B cell (primary cell): ENCODE measurements around the gene TEDC2. TPM values are rescaled to one million over a fixed set of nuclear protein-coding genes. Genes with fewer than 3 reads are reported as not detected.

ENCODE experiments used
- ATAC-seq: fragments of 200-7000 bp; cut with Tn5 transposase; one replicate; pipeline ENCODE4 v1.10.0; 2021; ENCODE audit warnings: low read depth, mild to moderate bottlenecking, moderate number of reproducible peaks, moderate library complexity
- CTCF ChIA-PET: fragments of 350-600 bp; sonication (Branson Sonifier 250); formaldehyde crosslinking; loops from one replicate; lab custom pipeline; 2021; ENCODE audit warnings: antibody characterized with exemption, inconsistent platforms; lab: Charles Lee
- POLR2A ChIA-PET: fragments of 350-600 bp; sonication (Branson Sonifier 250); formaldehyde crosslinking; loops from one replicate; lab custom pipeline; 2021; ENCODE audit warnings: antibody characterized with exemption; lab: Charles Lee
- DNase-seq: peaks from one replicate; pipeline ENCODE4 v3.0.0; 2013
- H2AFZ ChIP-seq: 2 replicates; pipeline ENCODE4 v1.6.1; 2012; ENCODE audit warnings: mild to moderate bottlenecking, low read depth, low read length; ENCODE audit not compliant: insufficient read depth, poor library complexity, severe bottlenecking
- H3K27ac ChIP-seq, 2 donors: 1 replicate in 1 of 2; 2 replicates in 1 of 2; pipeline ENCODE4 v1.5.1; 2012 to 2013; ENCODE audit warnings: low read length in 2 of 2, mild to moderate bottlenecking in 2 of 2, moderate library complexity in 1 of 2
- H3K27me3 ChIP-seq, 4 experiments: fragments of 200-600 bp in 1 of 4; sonication (generic) in 1 of 4; replicated peaks in 1 of 4; 1 replicate in 2 of 4; 2 replicates in 2 of 4; pipeline versions ENCODE4 v1.6.1 to v1.7.0; 2013 to 2016; ENCODE audit warnings: low read length in 3 of 4, mild to moderate bottlenecking in 2 of 4, mixed read lengths in 1 of 4, moderate library complexity in 1 of 4; ENCODE audit not compliant: insufficient read depth in 4 of 4, control insufficient read depth in 3 of 4; ENCODE audit errors: control extremely low read depth in 1 of 4
- H3K36me3 ChIP-seq, 2 experiments: replicated peaks in 1 of 2; 1 replicate in 1 of 2; 2 replicates in 1 of 2; pipeline versions ENCODE4 v1.6.1 to v1.7.1; 2013; ENCODE audit warnings: low read length in 1 of 2; ENCODE audit not compliant: insufficient read depth in 2 of 2, control insufficient read depth in 1 of 2; ENCODE audit errors: control extremely low read depth in 1 of 2, extremely low read depth in 1 of 2
- H3K4me1 ChIP-seq, 2 donors: fragments of 200-600 bp in 1 of 2; sonication (generic) in 1 of 2; 1 replicate in 1 of 2; 2 replicates in 1 of 2; pipeline versions ENCODE4 v1.5.1 to v1.6.1; 2013 to 2017; ENCODE audit warnings: low read length in 2 of 2; ENCODE audit not compliant: control insufficient read depth in 2 of 2, insufficient read depth in 2 of 2
- H3K4me2 ChIP-seq: replicated peaks from 2 replicates; pipeline ENCODE3; 2012; ENCODE audit warnings: mild to moderate bottlenecking, low read depth, low read length; ENCODE audit not compliant: poor library complexity, severe bottlenecking
- H3K4me3 ChIP-seq, 5 experiments: fragments of 200-600 bp in 1 of 5; sonication (generic) in 1 of 5; 1 replicate in 3 of 5; 2 replicates in 2 of 5; pipeline versions ENCODE4 v1.5.1 to v1.7.0; 2011 to 2016; ENCODE audit warnings: low read length in 4 of 5, mild to moderate bottlenecking in 4 of 5, low read depth in 2 of 5, control low read depth in 1 of 5, moderate library complexity in 1 of 5; ENCODE audit not compliant: insufficient read depth in 1 of 5; ENCODE audit errors: control extremely low read depth in 1 of 5, extremely low read depth in 1 of 5
- H3K79me2 ChIP-seq: fragments of 200-600 bp; sonication (generic); one replicate; pipeline ENCODE4 v1.6.0; 2016; ENCODE audit warnings: low read length; ENCODE audit not compliant: control insufficient read depth, insufficient read depth
- H3K9ac ChIP-seq: fragments of 200-600 bp; sonication (generic); 2 replicates; pipeline ENCODE4 v1.6.1; 2017; ENCODE audit warnings: mild to moderate bottlenecking, low read length, moderate library complexity
- H3K9me3 ChIP-seq, 3 donors: one replicate each; pipeline versions ENCODE4 v1.6.1 to v1.7.1; 2013; ENCODE audit warnings: low read length in 2 of 3; ENCODE audit not compliant: control insufficient read depth in 2 of 3, insufficient read depth in 1 of 3; ENCODE audit errors: control extremely low read depth in 1 of 3
- H4K20me1 ChIP-seq: 2 replicates; pipeline ENCODE4 v1.6.0; 2012; ENCODE audit warnings: mild to moderate bottlenecking, low read length; ENCODE audit not compliant: insufficient read depth, control insufficient read depth, poor library complexity, severe bottlenecking
- H3K27ac Mint-ChIP-seq: one replicate; pipeline ENCODE4 v1.8.0; 2021; ENCODE audit warnings: mixed read lengths
- H3K27me3 Mint-ChIP-seq: one replicate; pipeline ENCODE4 v1.8.0; 2021; ENCODE audit warnings: mixed read lengths
- H3K4me1 Mint-ChIP-seq: one replicate; pipeline ENCODE4 v1.8.0; 2021; ENCODE audit warnings: mixed read lengths
- H3K4me3 Mint-ChIP-seq: one replicate; pipeline ENCODE4 v1.8.0; 2021; ENCODE audit warnings: mixed read lengths
- H3K9me3 Mint-ChIP-seq: one replicate; pipeline ENCODE4 v1.8.0; 2022; ENCODE audit warnings: mixed read lengths; ENCODE audit not compliant: insufficient read depth
- CTCF ChIP-seq: fragments of 200-600 bp; IDR thresholded peaks from one replicate; pipeline ENCODE4 v1.8.0; 2022; ENCODE audit warnings: antibody characterized with exemption, mild to moderate bottlenecking
- EZH2 ChIP-seq: IDR thresholded peaks from 2 replicates; pipeline ENCODE4 v1.6.1; 2012; ENCODE audit warnings: borderline replicate concordance, low read depth, mild to moderate bottlenecking, moderate library complexity, low read length; ENCODE audit not compliant: insufficient read depth, poor library complexity, severe bottlenecking
- WGBS: methylation state at CpG from one replicate; pipeline ENCODE4 v1.1.5; 2013; ENCODE audit warnings: missing lambda C conversion rate; ENCODE audit not compliant: insufficient coverage; 5-methylcytosine and 5-hydroxymethylcytosine counted together
- intact Hi-C: fragments of 100-400 bp; cut with micrococcal nuclease; formaldehyde crosslinking; loops from one replicate; pipeline ENCODE4 v1.10.0; 2022
- polyA plus RNA-seq: library from polyadenylated mRNA; depleted of rRNA; stranded (reverse); fragments of >200 nt; gene quantifications from 2 replicates; pipeline ENCODE4 v1.2.3, GENCODE V29; 2012
- total RNA-seq, 2 donors: library from RNA; stranded (reverse); fragments of 120-200 nt in 1 of 2; gene quantifications; 1 replicate in 1 of 2; 2 replicates in 1 of 2; pipeline versions ENCODE4 v1.2.3 to v1.2.4, GENCODE V29; 2013 to 2022

Gene TEDC2
- total and polyA plus RNA-seq, 2 donors (not counting 1 experiment from before 2014, with no cell fraction given): 1.1 to 2.9 TPM

GRCh38 chr16:2424061-2425007 lies 35.6 kb upstream of the TEDC2 start:
- H3K9me3 Mint-ChIP-seq: no peaks in the 10 kb centered on the region
- Histone ChIP-seq H3K27ac (no peak overlapping the region), H3K4me1 (peaks cover 0 to 16% of the 10 kb centered on the region in 2 donors), H3K9me3 (no peaks in the 10 kb centered on the region), H4K20me1 (no peaks in the 10 kb centered on the region), H3K4me2 (no peak overlapping the region), H3K36me3 (no peaks in the 10 kb centered on the region), H3K4me3 (no peak overlapping the region), H3K27me3 (no peaks in the 10 kb centered on the region), H3K9ac (no peak overlapping the region), H2AFZ (no peak overlapping the region), H3K79me2 (no peaks in the 10 kb centered on the region)
- no peak for ATAC-seq
- H3K4me1 Mint-ChIP-seq: peaks cover 7% of the 10 kb centered on the region
- DNase-seq: no peak
- intact Hi-C loops: no loop called here
- 95% methylated on average over 19 of the region's 25 CpGs for WGBS
- CTCF ChIA-PET: interaction anchor here (1.2 to 1.5 kb wide), 3 partner anchors 10 to 46 kb away, joined by 3 to 4 read pairs (median 3); no protein-coding TSS in a partner anchor
- no peak overlapping the region for H3K27ac Mint-ChIP-seq
- no peak overlapping the region for H3K4me3 Mint-ChIP-seq
- TF ChIP-seq CTCF (no peak), EZH2 (no peak)
- POLR2A ChIA-PET: interaction anchor here (0.6 kb wide), 1 partner anchor 461 kb away, joined by 3 read pairs; no protein-coding TSS in a partner anchor
- no peaks in the 10 kb centered on the region for H3K27me3 Mint-ChIP-seq
